Central memory CD8-positive, alpha-beta T cell (primary cell): ENCODE data around the gene BRSK2.

Source experiments
- ATAC-seq: fragments of 150-1000 bp; cut with Tn5 transposase; replicated peaks from 2 replicates; pipeline ENCODE4 v1.10.0; 2022; ENCODE audit warnings: mild to moderate bottlenecking, moderate FRiP score, moderate number of reproducible peaks; ENCODE audit not compliant: poor library complexity, severe bottlenecking; ENCODE audit errors: extremely low read depth
- DNase-seq, 2 donors: peaks; one replicate each; pipeline ENCODE4 v3.0.0; 2021; ENCODE audit warnings: low spot score in 2 of 2
- H3K27ac Mint-ChIP-seq: one replicate; pipeline ENCODE4 v1.8.0; 2022; ENCODE audit warnings: low read depth, mild to moderate bottlenecking, moderate library complexity, mixed read lengths
- H3K27me3 Mint-ChIP-seq: one replicate; pipeline ENCODE4 v1.8.0; 2022; ENCODE audit warnings: mixed read lengths
- H3K36me3 Mint-ChIP-seq: one replicate; pipeline ENCODE4 v1.8.0; 2022; ENCODE audit warnings: mild to moderate bottlenecking, moderate library complexity, mixed read lengths; ENCODE audit not compliant: insufficient read depth
- H3K4me1 Mint-ChIP-seq: one replicate; pipeline ENCODE4 v1.8.0; 2022; ENCODE audit warnings: mixed read lengths
- H3K4me3 Mint-ChIP-seq: one replicate; pipeline ENCODE4 v1.8.0; 2022; ENCODE audit warnings: mild to moderate bottlenecking, moderate library complexity, mixed read lengths
- H3K9me3 Mint-ChIP-seq: one replicate; pipeline ENCODE4 v1.8.0; 2022; ENCODE audit warnings: mixed read lengths

BRSK2 gene

GRCh38 chr11:1445741-1446445 is 56.2 kb downstream of the BRSK2 start:
- Mint-ChIP-seq H3K9me3 (no peaks in the 10 kb centered on the region), H3K27me3 (no peaks in the 10 kb centered on the region), H3K27ac (no peak overlapping the region), H3K36me3 (peaks cover 12% of the 10 kb centered on the region), H3K4me1 (no peaks in the 10 kb centered on the region), H3K4me3 (no peak overlapping the region)
- no peak for ATAC-seq
- no peak for DNase-seq

GRCh38 chr11:1446623-1447022 is 56.9 kb downstream of the BRSK2 start:
- H3K9me3 Mint-ChIP-seq = no peaks in the 10 kb centered on the region
- H3K4me3 Mint-ChIP-seq = no peak overlapping the region
- no peaks in the 10 kb centered on the region for H3K27me3 Mint-ChIP-seq
- H3K36me3 Mint-ChIP-seq = peaks cover 13% of the 10 kb centered on the region
- DNase-seq (no peak), ATAC-seq (no peak)
- H3K27ac Mint-ChIP-seq = no peak overlapping the region
- H3K4me1 Mint-ChIP-seq = no peaks in the 10 kb centered on the region

- DNase-seq (no peak), ATAC-seq (no peak)
- H3K9me3 Mint-ChIP-seq = no peaks in the 10 kb centered on the region
- no peak overlapping the region for H3K27ac Mint-ChIP-seq
- no peak overlapping the region for H3K4me3 Mint-ChIP-seq
- no peaks in the 10 kb centered on the region for H3K4me1 Mint-ChIP-seq
- H3K27me3 Mint-ChIP-seq = no peaks in the 10 kb centered on the region
- H3K36me3 Mint-ChIP-seq = peaks cover 10% of the 10 kb centered on the region
Measured at GRCh38 chr11:1447845-1448825, 58.4 kb downstream of the BRSK2 start.

- H3K4me3 Mint-ChIP-seq = no peak overlapping the region
- no peaks in the 10 kb centered on the region for H3K4me1 Mint-ChIP-seq
- H3K36me3 Mint-ChIP-seq = peaks cover 10% of the 10 kb centered on the region
- H3K27ac Mint-ChIP-seq = no peak overlapping the region
- DNase-seq = no peak
- no peaks in the 10 kb centered on the region for H3K9me3 Mint-ChIP-seq
- no peak for ATAC-seq
- H3K27me3 Mint-ChIP-seq = no peaks in the 10 kb centered on the region
Measured at GRCh38 chr11:1448882-1449281, 59.1 kb downstream of the BRSK2 start.

- Mint-ChIP-seq H3K4me1 (no peaks in the 10 kb centered on the region), H3K36me3 (peaks cover 10% of the 10 kb centered on the region), H3K27me3 (no peaks in the 10 kb centered on the region), H3K27ac (no peak overlapping the region), H3K4me3 (no peak overlapping the region), H3K9me3 (no peaks in the 10 kb centered on the region)
- ATAC-seq (no peak), DNase-seq (no peak)
Measured at GRCh38 chr11:1449490-1450243, 59.9 kb downstream of the BRSK2 start.

- Mint-ChIP-seq H3K36me3 (peaks cover 8% of the 10 kb centered on the region), H3K4me1 (no peaks in the 10 kb centered on the region), H3K27ac (no peak overlapping the region), H3K9me3 (no peaks in the 10 kb centered on the region), H3K27me3 (no peaks in the 10 kb centered on the region), H3K4me3 (no peak overlapping the region)
- no peak for DNase-seq
- no peak for ATAC-seq
Measured at GRCh38 chr11:1450344-1450875, 60.7 kb downstream of the BRSK2 start.

GRCh38 chr11:1450949-1451710 is 61.4 kb downstream of the BRSK2 start:
- no peak for ATAC-seq
- Mint-ChIP-seq H3K4me3 (no peak overlapping the region), H3K36me3 (peaks cover 10% of the 10 kb centered on the region), H3K27me3 (no peaks in the 10 kb centered on the region), H3K27ac (no peak overlapping the region), H3K9me3 (no peaks in the 10 kb centered on the region), H3K4me1 (peaks cover 6% of the 10 kb centered on the region)
- DNase-seq = no peak

GRCh38 chr11:1451781-1452470 is 62.2 kb downstream of the BRSK2 start:
- Mint-ChIP-seq H3K4me3 (no peak overlapping the region), H3K9me3 (no peaks in the 10 kb centered on the region), H3K36me3 (peaks cover 8% of the 10 kb centered on the region), H3K27me3 (no peaks in the 10 kb centered on the region), H3K27ac (no peak overlapping the region), H3K4me1 (peaks cover 8% of the 10 kb centered on the region)
- DNase-seq (no peak), ATAC-seq (no peak)

- Mint-ChIP-seq H3K9me3 (no peaks in the 10 kb centered on the region), H3K4me1 (peaks cover 8% of the 10 kb centered on the region), H3K4me3 (no peak overlapping the region), H3K27ac (no peak overlapping the region), H3K36me3 (peaks cover 7% of the 10 kb centered on the region), H3K27me3 (no peaks in the 10 kb centered on the region)
- DNase-seq = no peak
- no peak for ATAC-seq
Measured at GRCh38 chr11:1452744-1453143, 63.0 kb downstream of the BRSK2 start.

GRCh38 chr11:1453611-1454034 is 63.9 kb downstream of the BRSK2 start:
- ATAC-seq = peak; percentile 30
- no peaks in the 10 kb centered on the region for H3K27me3 Mint-ChIP-seq
- no peak overlapping the region for H3K27ac Mint-ChIP-seq
- H3K9me3 Mint-ChIP-seq = no peaks in the 10 kb centered on the region
- H3K4me1 Mint-ChIP-seq = peaks cover 8% of the 10 kb centered on the region
- H3K4me3 Mint-ChIP-seq = no peak overlapping the region
- peak in 1 of 2 donors; percentile 26 for DNase-seq
- peaks cover 6% of the 10 kb centered on the region for H3K36me3 Mint-ChIP-seq

GRCh38 chr11:1454576-1454975 is 64.8 kb downstream of the BRSK2 start:
- Mint-ChIP-seq H3K4me1 (peaks cover 8% of the 10 kb centered on the region), H3K36me3 (peaks cover 7% of the 10 kb centered on the region), H3K27ac (no peak overlapping the region), H3K9me3 (no peaks in the 10 kb centered on the region), H3K27me3 (no peaks in the 10 kb centered on the region), H3K4me3 (no peak overlapping the region)
- no peak for DNase-seq
- no peak for ATAC-seq
